C4-2B (cell line): ENCODE measurements around the gene REXO4.

Experiments used
- H3K27ac ChIP-seq: fragments of 450-650 bp; 2 replicates; pipeline ENCODE4 v1.5.1; 2017
- CTCF ChIP-seq: fragments of 450-650 bp; conservative IDR thresholded peaks from 2 replicates; pipeline ENCODE4 v1.5.1; 2017; ENCODE audit warnings: mild to moderate bottlenecking
- ZFX ChIP-seq: fragments of 450-650 bp; IDR thresholded peaks from 2 replicates; pipeline ENCODE4 v1.6.1; 2017

REXO4 gene

DNA sequence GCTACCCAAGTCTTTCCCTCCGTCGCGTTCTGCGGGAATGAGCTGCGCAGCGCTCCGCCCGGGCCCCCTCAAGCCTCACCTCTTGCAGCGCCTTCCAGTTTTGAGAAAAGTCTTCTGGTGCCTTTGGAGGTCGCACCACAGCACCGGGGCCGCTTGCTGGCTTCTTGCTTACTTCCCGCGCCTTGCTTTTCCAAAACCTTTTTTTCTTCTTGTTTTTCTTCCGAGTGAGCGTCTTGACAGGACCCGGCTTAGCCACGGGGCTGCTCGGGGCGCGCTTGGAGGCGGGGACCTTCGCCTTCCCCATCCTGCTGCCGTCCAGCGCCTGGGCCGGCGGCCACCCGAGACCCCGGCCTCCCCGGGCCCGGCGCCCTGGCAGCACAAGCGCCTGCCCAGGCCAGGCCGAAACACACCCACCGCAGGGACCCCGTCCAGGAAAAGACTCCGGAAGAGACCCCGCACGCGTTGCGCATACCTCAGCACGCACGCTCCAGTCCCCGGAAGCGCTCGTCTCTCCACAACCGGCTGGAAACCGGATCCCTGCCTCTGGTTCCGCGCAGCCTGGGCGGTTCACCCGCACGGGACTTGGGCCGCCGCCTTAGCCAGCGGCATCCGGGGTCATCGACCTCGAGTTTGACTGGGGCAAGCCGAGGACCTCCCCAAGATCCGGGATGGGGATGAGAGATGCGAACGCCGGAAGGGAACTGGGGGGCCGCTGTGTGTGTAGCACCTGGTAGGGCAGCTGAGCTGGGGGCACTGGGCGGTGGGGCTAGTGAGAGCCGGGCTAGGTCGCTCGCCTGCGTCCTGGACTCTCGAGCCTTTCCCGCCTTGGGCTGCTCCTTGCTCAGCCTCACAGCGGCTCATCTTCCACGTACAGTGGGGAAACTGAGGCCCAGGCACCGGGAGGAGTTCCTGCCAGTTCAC is at the start of gene REXO4:
REXO4 (minus strand) TSS at position 470 of the 921 bp plus-strand sequence; CDS start at position 304, 166 bp downstream.
- TF ChIP-seq CTCF: no peak
- TF ChIP-seq ZFX: peak; percentile 44; the same call in 1 of the 2 replicates
- H3K27ac ChIP-seq: peak within 1 kb of the TSS; percentile 77

DNA sequence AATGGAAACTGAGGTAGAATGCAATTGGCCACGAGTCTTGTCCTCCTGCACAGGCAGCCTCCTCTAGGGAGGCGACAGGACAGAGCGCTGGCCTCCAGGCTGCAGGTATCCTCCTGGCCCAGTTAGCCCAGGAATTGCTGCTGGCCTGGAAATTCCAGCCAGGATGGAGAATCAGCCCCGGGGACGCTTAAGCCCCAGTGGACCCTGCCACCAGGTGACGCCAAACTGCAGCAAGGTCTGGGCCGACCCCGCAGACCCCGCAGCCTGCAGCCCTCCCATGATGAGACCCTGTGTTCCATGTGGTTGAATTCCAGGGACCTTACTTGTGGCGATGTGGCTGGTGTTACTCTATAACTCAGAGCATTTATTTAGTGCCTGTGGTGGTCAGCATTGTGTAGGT is 49.3 kb upstream of the REXO4 start:
- H3K27ac ChIP-seq: no peak overlapping the region
- TF ChIP-seq ZFX: no peak
- no peak for TF ChIP-seq CTCF

DNA sequence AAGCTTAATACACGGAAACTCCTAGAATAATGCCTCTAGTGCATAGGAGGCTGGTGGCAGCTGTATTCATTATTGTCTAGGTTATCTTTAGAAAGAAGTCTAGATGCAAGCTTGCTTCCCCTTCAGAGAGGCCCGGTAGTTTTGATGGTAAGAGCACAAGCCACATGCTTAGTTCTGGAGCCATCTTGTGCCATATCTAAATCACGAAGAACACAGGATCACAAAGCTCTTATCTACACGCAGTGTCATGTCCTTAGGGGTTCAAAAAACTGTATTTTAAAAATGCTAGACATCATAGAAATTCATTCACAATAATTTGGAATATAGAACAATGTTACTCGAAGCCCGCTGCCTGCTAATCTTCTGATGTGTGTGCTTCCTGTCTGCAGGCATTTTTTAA is 48.2 kb upstream of the REXO4 start:
- TF ChIP-seq CTCF: no peak
- no peak for TF ChIP-seq ZFX
- no peak overlapping the region for H3K27ac ChIP-seq

DNA sequence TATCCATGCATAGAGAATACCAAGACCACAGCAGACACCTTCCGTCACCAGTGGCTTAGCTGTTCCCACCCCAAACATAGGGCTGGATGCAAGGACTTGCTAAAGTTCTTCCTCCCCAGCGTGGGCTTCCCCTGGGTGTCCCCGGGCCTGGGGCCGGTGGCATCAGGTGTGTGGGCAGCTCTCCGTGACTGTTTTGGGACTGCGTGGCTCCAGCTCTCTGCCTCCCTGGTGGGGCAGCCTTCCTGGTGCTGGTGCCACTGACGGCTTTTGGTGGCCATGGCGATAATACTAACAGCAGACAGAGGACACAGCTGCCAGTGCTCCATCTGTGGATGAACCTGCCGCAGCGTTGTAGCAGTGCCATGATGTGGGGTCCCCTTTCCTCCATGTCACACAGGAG is 46.8 kb upstream of the REXO4 start:
- no peak overlapping the region for H3K27ac ChIP-seq
- TF ChIP-seq CTCF: no peak
- no peak for TF ChIP-seq ZFX

DNA sequence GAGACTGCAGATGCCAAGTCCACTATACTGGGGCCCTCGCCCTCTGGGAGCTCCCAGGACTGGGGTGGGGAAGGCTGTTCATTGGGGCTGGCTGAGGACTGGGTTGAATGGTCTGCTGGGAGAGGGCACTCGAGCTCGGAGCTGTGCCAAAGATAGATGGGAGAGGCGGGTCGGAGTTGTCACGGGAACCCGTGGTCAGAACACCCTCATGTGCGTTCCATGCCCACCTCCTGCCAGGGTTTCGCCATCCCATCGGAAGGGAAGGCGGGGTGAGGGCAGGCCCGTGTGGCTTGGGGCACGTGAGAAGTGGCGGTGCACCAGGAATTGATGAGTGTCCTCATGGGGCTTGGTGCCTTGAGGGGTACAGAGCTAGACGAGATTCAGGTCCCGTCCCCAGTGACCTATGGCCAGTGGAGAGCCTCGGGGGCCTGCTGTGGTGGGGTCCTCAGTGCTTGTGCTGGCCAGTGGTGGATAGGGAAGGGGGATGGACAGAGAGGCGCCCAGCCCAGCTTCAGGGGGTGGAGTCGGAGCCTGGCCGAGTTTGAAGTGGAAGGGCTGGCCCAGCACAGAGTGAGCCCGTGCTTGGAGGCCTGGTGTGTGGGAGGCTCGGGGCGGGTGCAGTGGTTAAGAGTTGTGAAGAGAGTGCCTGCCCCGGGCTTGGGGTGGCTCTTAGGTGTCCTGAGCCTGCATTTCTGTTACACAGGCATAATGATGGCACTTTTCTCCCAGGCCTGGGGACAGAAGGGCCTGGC is 46.2 kb upstream of the REXO4 start:
- TF ChIP-seq ZFX (no peak), CTCF (no peak)
- no peak overlapping the region for H3K27ac ChIP-seq

DNA sequence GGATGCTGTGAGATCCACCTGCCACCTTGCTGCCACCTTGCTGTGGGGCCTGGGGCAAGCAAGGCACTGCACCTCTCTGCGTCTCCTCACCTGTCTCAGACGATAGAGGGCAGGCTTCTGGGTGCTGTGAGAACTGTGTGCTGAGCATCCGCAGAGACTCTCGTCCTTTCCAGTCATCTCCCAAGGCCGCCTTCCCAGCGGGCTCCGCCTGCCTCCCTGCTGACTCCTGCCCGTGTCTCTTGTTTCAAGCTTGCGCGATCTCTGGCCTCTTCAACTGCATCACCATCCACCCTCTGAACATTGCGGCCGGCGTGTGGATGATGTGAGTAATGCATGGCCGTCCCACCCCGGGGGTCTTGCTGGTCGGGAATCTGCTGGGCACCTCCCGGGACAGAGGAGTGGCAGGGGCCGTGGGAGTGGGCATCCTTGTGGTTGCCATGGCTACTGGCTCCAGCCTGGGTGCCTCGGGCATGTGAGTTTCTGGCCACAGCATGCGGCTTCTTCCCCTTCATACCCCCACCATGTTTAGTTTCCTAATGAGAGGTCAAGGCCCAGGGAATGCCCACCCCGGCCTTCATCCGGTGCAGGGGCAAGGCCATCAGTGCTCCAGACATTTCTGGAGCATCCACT is 45.5 kb upstream of the REXO4 start:
- TF ChIP-seq CTCF (no peak; the same call in 1 of the 2 replicates), ZFX (no peak)
- H3K27ac ChIP-seq: no peak overlapping the region
